ENCODE measurements around the gene TSKU.

DNA sequence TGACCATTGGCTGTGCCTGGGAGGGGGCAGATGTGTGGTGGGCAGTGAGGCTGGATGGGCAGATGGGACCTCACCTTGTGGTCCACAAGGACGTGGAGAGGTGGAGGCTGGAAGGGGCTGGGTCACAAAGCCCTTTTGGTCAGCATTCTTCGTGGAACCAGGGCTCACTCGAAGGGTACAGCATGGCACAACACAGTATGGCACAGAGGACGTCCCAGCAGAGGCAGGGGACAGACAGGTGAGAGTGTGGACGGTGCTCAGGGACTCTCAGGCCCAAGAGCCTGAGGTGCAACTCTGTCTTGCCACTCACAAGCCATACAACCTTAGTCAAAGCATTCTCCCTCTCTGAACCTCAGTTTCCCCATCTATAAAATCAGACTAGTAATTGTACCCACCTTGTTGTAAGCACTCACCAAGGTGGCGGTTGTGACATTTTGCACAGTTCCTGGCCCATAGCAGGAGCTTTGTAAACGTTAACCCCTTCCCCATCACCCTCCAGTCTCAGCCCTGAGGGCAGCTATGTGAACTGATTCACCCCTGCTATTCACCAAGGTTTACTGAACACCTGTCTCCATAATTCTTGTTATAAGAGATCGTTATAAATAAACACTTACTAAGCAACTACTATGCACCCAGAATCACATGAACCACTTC, 11.6 kb upstream of the TSKU start:
- TF ChIP-seq, protein P1, sequence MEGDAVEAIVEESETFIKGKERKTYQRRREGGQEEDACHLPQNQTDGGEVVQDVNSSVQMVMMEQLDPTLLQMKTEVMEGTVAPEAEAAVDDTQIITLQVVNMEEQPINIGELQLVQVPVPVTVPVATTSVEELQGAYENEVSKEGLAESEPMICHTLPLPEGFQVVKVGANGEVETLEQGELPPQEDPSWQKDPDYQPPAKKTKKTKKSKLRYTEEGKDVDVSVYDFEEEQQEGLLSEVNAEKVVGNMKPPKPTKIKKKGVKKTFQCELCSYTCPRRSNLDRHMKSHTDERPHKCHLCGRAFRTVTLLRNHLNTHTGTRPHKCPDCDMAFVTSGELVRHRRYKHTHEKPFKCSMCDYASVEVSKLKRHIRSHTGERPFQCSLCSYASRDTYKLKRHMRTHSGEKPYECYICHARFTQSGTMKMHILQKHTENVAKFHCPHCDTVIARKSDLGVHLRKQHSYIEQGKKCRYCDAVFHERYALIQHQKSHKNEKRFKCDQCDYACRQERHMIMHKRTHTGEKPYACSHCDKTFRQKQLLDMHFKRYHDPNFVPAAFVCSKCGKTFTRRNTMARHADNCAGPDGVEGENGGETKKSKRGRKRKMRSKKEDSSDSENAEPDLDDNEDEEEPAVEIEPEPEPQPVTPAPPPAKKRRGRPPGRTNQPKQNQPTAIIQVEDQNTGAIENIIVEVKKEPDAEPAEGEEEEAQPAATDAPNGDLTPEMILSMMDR (IDR thresholded peaks at IDR 0.05), result no peak
- no peak for TF ChIP-seq POLR2A (IDR thresholded peaks at IDR 0.05)
